Right lobe of liver (tissue), 4 donors: ENCODE measurements around the gene TPH1.

Experiments used
- CTCF ChIP-seq, 4 donors: fragments of 200-600 bp in 3 of 4; fragments of 450-650 bp in 1 of 4; IDR thresholded peaks; one replicate each; pipeline versions ENCODE4 v1.5.1 to v1.8.0; 2016 to 2022; ENCODE audit warnings: antibody characterized with exemption in 4 of 4, mild to moderate bottlenecking in 2 of 4
- POLR2A ChIP-seq: fragments of 450-650 bp; IDR thresholded peaks from one replicate; pipeline ENCODE4 v1.6.1; 2017; ENCODE audit warnings: antibody characterized with exemption, mild to moderate bottlenecking
- donor health status: DM: no; HTN: no; CAD: no.
- donor health status: DM: no; HTN: no; CAD: no.
- donor health status: DM: no; HTN: yes; CAD: no.

- no peak for TF ChIP-seq CTCF (IDR thresholded peaks at IDR 0.05)
- no peak for TF ChIP-seq POLR2A
These were observed 9.6 kb downstream of the TPH1 start for GRCh38 chr11:18036456-18036855.
